NCI-H2196 treated with DMSO at 0.1 percent for 48 hours (cell line): ENCODE results near the gene LRRC26.

Source experiments
- DNase-seq: peaks from one replicate; lab custom pipeline; 2025; ENCODE audit not compliant: unreplicated experiment; lab: John Stamatoyannopoulos, UW

The LRRC26 gene

GRCh38 chr9:137168904-137169856 is 671 bp downstream of the LRRC26 start:
- DNase-seq, result peak; percentile 90

- no peak for DNase-seq
These were observed 1.3 kb downstream of the LRRC26 start for GRCh38 chr9:137168573-137168903.

GRCh38 chr9:137167747-137168572 is 1.9 kb downstream of the LRRC26 start:
- DNase-seq, result peak; percentile 44

- DNase-seq, result no peak
These were observed 2.5 kb downstream of the LRRC26 start for GRCh38 chr9:137167277-137167746.

- no peak for DNase-seq
These were observed 3.2 kb downstream of the LRRC26 start for GRCh38 chr9:137166380-137167229.

- no peak for DNase-seq
These were observed 4.5 kb downstream of the LRRC26 start for GRCh38 chr9:137165250-137165836.

GRCh38 chr9:137164370-137165249 is 5.2 kb downstream of the LRRC26 start:
- DNase-seq, result no peak

GRCh38 chr9:137163805-137164204 is 6.0 kb downstream of the LRRC26 start:
- no peak for DNase-seq

- DNase-seq, result no peak
These were observed 6.5 kb downstream of the LRRC26 start for GRCh38 chr9:137163365-137163715.

GRCh38 chr9:137162505-137163364 is 7.1 kb downstream of the LRRC26 start:
- no peak for DNase-seq

GRCh38 chr9:137161558-137162486 is 8.0 kb downstream of the LRRC26 start:
- DNase-seq, result no peak

- no peak for DNase-seq
These were observed 8.9 kb downstream of the LRRC26 start for GRCh38 chr9:137160716-137161557.

- no peak for DNase-seq
These were observed 9.8 kb downstream of the LRRC26 start for GRCh38 chr9:137160054-137160425.

GRCh38 chr9:137159105-137160053 is 10.5 kb downstream of the LRRC26 start:
- no peak for DNase-seq

GRCh38 chr9:137158625-137159024 is 11.2 kb downstream of the LRRC26 start:
- peak; percentile 14 for DNase-seq
